ENCODE results near the gene CENPN. TPM values are rescaled to one million over a fixed set of nuclear protein-coding genes. Genes with fewer than 3 reads are reported as not detected.

Gene CENPN
- total RNA-seq, 2 donors from 2014 or later = 27.9 to 49.5 TPM

GRCh38 chr16:81066681-81067080, 59.7 kb downstream of the CENPN start:
- H3K9me3 Mint-ChIP-seq = no peaks in the 10 kb centered on the region
- no peaks in the 10 kb centered on the region for H3K4me1 Mint-ChIP-seq (ENCODE audit: low read depth in 2 of 2)
- no peak overlapping the region for H3K4me3 Mint-ChIP-seq
- ATAC-seq = no peak
- no peak overlapping the region for H3K27ac Mint-ChIP-seq
- H3K27me3 Mint-ChIP-seq = no peaks in the 10 kb centered on the region
- no peaks in the 10 kb centered on the region for H3K36me3 Mint-ChIP-seq
- DNase-seq (ENCODE audit: low spot score) = no peak

DNA sequence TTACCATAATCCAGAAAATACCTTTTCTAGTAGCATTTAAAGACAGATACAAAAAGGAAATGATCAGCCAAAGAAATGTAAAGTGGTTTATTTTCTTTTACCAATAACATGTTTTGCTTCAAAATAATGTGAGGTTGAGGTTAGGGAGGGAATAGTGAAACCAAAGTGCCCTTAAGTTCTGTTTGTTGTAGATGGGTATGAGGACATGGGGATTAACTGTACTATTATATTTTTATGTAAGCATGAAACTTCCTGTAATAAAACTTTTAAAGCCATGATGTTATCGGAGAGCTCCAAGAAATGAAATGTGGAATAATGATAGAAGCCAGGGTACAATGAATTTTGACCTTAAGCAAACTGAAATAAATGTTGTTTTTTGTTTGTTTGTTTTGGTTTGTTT, 60.2 kb downstream of the CENPN start:
- Mint-ChIP-seq H3K4me1 (ENCODE audit: low read depth in 2 of 2) (no peaks in the 10 kb centered on the region), H3K4me3 (no peak overlapping the region), H3K36me3 (no peaks in the 10 kb centered on the region), H3K9me3 (no peaks in the 10 kb centered on the region), H3K27me3 (no peaks in the 10 kb centered on the region), H3K27ac (no peak overlapping the region)
- DNase-seq (ENCODE audit: low spot score) (no peak), ATAC-seq (no peak)

- no peaks in the 10 kb centered on the region for H3K4me1 Mint-ChIP-seq (ENCODE audit: low read depth in 2 of 2)
- H3K4me3 Mint-ChIP-seq = no peak overlapping the region
- no peaks in the 10 kb centered on the region for H3K36me3 Mint-ChIP-seq
- H3K27ac Mint-ChIP-seq = no peak overlapping the region
- peaks cover 0 to 2% of the 10 kb centered on the region in 2 donors for H3K27me3 Mint-ChIP-seq
- ATAC-seq (no peak), DNase-seq (ENCODE audit: low spot score) (no peak)
- no peaks in the 10 kb centered on the region for H3K9me3 Mint-ChIP-seq
Observed at GRCh38 chr16:81069063-81069462, 62.0 kb downstream of the CENPN start.

DNA sequence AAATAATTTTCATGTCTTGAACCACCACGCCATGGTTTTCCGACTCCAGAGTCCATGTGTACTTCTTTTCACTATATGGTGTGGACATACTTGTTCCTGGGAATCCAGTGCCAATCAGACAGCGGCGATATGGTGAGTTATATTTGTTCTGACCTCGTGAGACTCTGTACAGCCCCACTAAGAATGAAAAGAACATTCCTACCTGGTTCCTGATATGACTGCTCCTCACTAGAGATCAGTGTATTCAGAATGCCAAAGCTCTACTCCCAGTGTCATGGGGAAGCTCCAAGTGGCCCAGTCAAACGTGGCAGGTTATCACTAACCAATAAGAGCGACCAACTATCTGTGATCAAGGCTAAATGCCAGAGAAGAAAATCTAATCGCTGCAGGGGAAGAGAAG, 64.0 kb downstream of the CENPN start:
- no peak overlapping the region for H3K27ac Mint-ChIP-seq
- no peaks in the 10 kb centered on the region for H3K36me3 Mint-ChIP-seq
- no peaks in the 10 kb centered on the region for H3K9me3 Mint-ChIP-seq
- H3K4me3 Mint-ChIP-seq = no peak overlapping the region
- DNase-seq (ENCODE audit: low spot score) = no peak
- ATAC-seq = no peak
- no peaks in the 10 kb centered on the region for H3K4me1 Mint-ChIP-seq (ENCODE audit: low read depth in 2 of 2)
- H3K27me3 Mint-ChIP-seq = peaks cover 8% of the 10 kb centered on the region in 2 donors

DNA sequence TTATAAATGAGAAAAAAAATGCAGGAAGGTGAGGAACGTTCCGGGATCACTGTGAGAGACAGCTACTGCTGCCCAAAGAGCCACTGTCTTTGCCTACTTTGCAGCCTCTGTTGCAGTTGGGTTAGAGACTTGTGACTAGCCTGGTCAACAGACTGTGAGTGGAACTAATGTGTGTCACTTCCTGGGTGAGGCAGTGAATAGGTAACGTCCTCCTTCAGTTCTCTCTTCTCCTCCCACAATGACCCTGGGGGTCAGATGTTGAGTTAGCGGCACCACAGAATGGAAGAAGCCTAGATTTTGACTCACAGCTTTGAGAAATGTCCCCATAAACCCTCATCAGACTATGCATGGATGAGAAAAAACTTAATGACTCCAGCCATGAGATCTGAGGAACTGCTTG, 64.8 kb downstream of the CENPN start:
- Mint-ChIP-seq H3K4me3 (no peak overlapping the region), H3K36me3 (no peaks in the 10 kb centered on the region), H3K27ac (no peak overlapping the region), H3K4me1 (ENCODE audit: low read depth in 2 of 2) (no peaks in the 10 kb centered on the region), H3K9me3 (no peaks in the 10 kb centered on the region), H3K27me3 (peaks cover 8% of the 10 kb centered on the region in 2 donors)
- ATAC-seq = no peak
- no peak for DNase-seq (ENCODE audit: low spot score)

DNA sequence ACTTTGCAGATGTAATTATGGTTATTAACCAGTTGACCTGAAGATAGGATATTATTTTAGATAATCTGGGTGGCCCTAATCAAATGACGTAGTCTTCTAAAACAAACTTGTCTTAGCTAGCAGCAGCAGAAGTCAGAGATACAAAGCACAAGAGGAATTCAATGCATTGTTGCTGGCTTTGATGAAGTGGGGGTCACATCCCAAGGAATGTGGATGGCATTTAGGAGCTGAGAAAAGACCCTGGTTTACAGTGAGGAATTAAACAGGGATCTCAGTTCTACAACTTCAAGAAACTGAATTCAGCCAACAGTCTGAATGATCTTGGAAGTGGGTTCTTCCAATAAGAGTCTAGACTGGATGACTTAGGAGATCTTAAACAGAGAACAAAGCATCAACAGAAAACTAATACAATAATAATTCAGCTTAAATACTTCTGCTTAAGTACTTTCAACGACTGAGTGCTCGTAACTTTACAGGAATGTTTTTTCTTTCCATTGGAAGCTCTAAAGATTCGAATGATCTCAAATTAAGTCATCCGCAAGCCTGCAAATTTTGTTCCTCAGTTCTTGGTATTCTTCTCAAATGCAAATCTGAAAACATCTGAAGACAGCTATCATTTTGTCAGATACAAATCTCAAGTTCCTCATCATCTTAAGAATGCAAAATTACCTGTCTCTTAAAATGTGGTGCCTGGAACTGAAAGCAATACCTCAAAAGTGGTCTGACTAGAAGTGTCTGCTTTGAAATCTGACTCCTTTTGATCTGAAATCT, 66.7 kb downstream of the CENPN start:
- Mint-ChIP-seq H3K27me3 (peaks cover 8% of the 10 kb centered on the region in 2 donors), H3K27ac (no peak overlapping the region), H3K9me3 (no peaks in the 10 kb centered on the region), H3K36me3 (no peaks in the 10 kb centered on the region), H3K4me1 (ENCODE audit: low read depth in 2 of 2) (peaks cover 0 to 2% of the 10 kb centered on the region in 2 donors), H3K4me3 (no peak overlapping the region)
- ATAC-seq (no peak), DNase-seq (ENCODE audit: low spot score) (no peak)

DNA sequence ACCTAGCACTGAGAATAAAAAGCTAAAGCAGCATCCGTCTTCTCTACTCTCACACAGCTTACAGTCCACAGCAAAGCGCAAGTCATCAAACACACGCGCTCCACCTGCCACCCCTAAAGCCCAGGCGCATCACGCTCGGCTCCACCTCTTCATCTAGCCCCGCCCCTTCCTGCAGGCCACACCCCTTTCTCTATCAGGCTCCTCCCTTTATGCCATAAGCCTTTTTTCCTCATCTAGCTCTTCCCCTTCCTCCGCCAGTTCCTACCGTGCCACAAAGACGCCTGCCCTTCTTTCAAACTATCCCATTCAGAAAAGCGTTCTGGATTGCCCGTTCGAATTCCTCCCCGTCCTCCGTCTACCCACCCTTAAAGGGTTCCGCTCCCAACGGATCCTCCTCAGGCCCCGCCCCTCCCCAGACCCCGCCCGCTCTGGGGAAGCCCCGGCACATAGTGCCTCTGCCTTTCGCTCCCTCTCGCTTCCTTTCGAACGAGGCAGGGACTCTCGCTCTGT, 69.6 kb downstream of the CENPN start:
- Mint-ChIP-seq H3K36me3 (no peaks in the 10 kb centered on the region), H3K27ac (no peak overlapping the region), H3K4me1 (ENCODE audit: low read depth in 2 of 2) (peaks cover 0 to 2% of the 10 kb centered on the region in 2 donors), H3K9me3 (no peaks in the 10 kb centered on the region), H3K4me3 (no peak overlapping the region), H3K27me3 (peaks cover 8% of the 10 kb centered on the region in 2 donors)
- DNase-seq (ENCODE audit: low spot score) = peak; percentile 82
- peak; percentile 92 to 94 for ATAC-seq

DNA sequence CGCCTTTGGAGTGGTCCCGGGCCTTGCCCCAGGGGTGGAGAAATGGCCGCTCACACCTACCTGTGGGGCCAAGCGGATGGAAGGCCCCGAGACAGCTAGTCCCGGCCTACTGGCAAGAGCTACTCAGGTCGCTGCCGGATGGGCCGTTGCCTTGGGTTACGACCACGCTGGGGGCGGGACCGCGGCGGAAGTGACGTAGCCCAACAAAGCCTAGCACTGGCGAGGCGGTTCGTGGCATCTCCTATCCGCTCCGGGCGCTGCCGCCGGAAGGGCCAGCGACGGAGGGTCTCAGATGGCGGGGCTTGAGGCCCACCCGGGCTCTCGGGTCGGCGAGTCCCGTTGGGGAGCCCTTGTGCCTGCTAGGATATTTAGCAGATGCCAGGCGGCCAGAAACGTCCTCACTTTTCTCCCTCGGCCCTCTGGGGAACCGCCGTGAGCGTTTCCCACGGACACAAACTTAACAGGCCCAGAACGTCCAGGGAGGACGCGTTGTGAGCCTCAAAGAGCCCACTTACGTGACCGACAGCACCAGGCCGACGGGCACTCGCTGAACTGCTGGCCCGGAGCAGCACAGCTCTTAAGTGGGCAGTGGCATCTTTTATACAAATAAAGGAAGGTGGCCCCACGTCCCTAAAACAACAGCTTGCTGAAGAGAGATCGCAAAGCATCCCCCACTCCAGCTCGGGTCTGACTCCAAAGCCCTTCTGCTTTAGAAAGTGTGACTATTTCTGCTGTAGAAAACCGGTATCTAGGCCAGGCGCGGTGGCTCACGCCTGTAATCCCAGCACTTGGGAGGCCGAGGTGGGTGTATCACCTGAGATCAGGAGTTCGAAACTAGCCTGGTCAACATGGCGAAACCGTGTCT, 70.3 kb downstream of the CENPN start, which contains the start of gene C16orf46:
Gene C16orf46, minus strand, starts transcription at position 163 of the 865 bp plus-strand sequence. CDS start 13,283 bp downstream, outside the sequence.
- Mint-ChIP-seq H3K27me3 (peaks cover 8% of the 10 kb centered on the region in 2 donors), H3K27ac (no peak within 1 kb of the TSS), H3K4me1 (ENCODE audit: low read depth in 2 of 2) (peaks cover 0 to 2% of the 10 kb centered on the region in 2 donors), H3K36me3 (no peaks in the 10 kb centered on the region), H3K4me3 (peak within 1 kb of the TSS; percentile 44), H3K9me3 (no peaks in the 10 kb centered on the region)
- peak; percentile 96 to 97 for ATAC-seq
- DNase-seq (ENCODE audit: low spot score) = peak; percentile 97

- no peak for ATAC-seq
- H3K27me3 Mint-ChIP-seq = peaks cover 0 to under 1% of the 10 kb centered on the region in 2 donors
- H3K4me3 Mint-ChIP-seq = no peak overlapping the region
- H3K27ac Mint-ChIP-seq = no peak overlapping the region
- peaks cover 0 to 2% of the 10 kb centered on the region in 2 donors for H3K4me1 Mint-ChIP-seq (ENCODE audit: low read depth in 2 of 2)
- H3K36me3 Mint-ChIP-seq = no peaks in the 10 kb centered on the region
- no peak for DNase-seq (ENCODE audit: low spot score)
- no peaks in the 10 kb centered on the region for H3K9me3 Mint-ChIP-seq
Observed at GRCh38 chr16:81080233-81080632, 73.2 kb downstream of the CENPN start.

- H3K27ac Mint-ChIP-seq = no peak overlapping the region
- H3K36me3 Mint-ChIP-seq = no peaks in the 10 kb centered on the region
- ATAC-seq (no peak), DNase-seq (ENCODE audit: low spot score) (no peak)
- no peaks in the 10 kb centered on the region for H3K27me3 Mint-ChIP-seq
- H3K4me1 Mint-ChIP-seq (ENCODE audit: low read depth in 2 of 2) = peaks cover 0 to 2% of the 10 kb centered on the region in 2 donors
- H3K9me3 Mint-ChIP-seq = no peaks in the 10 kb centered on the region
- H3K4me3 Mint-ChIP-seq = no peak overlapping the region
Observed at GRCh38 chr16:81081014-81081413, 74.0 kb downstream of the CENPN start.

Other genes starting within 250 kb of the CENPN start
- gene CDYL2, start 202.6 kb upstream of the CENPN start, total RNA-seq = 100 to 1,000 TPM in 1 of 2 donors, 10 to 100 TPM in 1; 15.8 to 114 TPM
- gene CMC2, start 329 bp upstream of the CENPN start, total RNA-seq = 100 to 1,000 TPM in 1 of 2 donors, 10 to 100 TPM in 1; 85.4 to 145 TPM
- 10 to 100 TPM; 24.5 to 29.1 TPM for gene ATMIN, start 28.6 kb downstream of the CENPN start, total RNA-seq
- gene C16orf46, start 70.0 kb downstream of the CENPN start, total RNA-seq = under 1 TPM in 1 of 2 donors, not detected in 1; 0.52 TPM
- gene GCSH, start 89.2 kb downstream of the CENPN start, total RNA-seq = 10 to 100 TPM; 10.6 to 38.7 TPM
- gene BCO1, start 231.5 kb downstream of the CENPN start, total RNA-seq = not detected